ENCODE measurements around the gene MSL3B.
"Not testable (repeated sequence)": the region's sequence is repeated elsewhere in the genome, so short reads cannot be mapped to it uniquely, and the experiment has no call there.

MSL3B gene

GRCh38 chr2:233892793-233893192, 24.6 kb upstream of the MSL3B start:
- WGBS, 2 donors: 89 to 92% methylated on average over 2 of the region's 2 CpGs
- no peak for DNase-seq
- no peaks in the 10 kb centered on the region for H3K27me3 ChIP-seq
- H3K27ac ChIP-seq: no peak overlapping the region
- TF ChIP-seq, protein P1, sequence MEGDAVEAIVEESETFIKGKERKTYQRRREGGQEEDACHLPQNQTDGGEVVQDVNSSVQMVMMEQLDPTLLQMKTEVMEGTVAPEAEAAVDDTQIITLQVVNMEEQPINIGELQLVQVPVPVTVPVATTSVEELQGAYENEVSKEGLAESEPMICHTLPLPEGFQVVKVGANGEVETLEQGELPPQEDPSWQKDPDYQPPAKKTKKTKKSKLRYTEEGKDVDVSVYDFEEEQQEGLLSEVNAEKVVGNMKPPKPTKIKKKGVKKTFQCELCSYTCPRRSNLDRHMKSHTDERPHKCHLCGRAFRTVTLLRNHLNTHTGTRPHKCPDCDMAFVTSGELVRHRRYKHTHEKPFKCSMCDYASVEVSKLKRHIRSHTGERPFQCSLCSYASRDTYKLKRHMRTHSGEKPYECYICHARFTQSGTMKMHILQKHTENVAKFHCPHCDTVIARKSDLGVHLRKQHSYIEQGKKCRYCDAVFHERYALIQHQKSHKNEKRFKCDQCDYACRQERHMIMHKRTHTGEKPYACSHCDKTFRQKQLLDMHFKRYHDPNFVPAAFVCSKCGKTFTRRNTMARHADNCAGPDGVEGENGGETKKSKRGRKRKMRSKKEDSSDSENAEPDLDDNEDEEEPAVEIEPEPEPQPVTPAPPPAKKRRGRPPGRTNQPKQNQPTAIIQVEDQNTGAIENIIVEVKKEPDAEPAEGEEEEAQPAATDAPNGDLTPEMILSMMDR (IDR thresholded peaks at IDR 0.05): no peak
- no peak for TF ChIP-seq POLR2A (IDR thresholded peaks at IDR 0.05)
- H3K4me1 ChIP-seq: no peaks in the 10 kb centered on the region
- no peak overlapping the region for H3K4me3 ChIP-seq
- H3K36me3 ChIP-seq (ENCODE audit: low read depth, missing control alignments): no peaks in the 10 kb centered on the region
- intact Hi-C loops (cut with DNase I; ENCODE audit: low total_unique reads): no loop called here
- H3K9me3 ChIP-seq: no peaks in the 10 kb centered on the region

DNA sequence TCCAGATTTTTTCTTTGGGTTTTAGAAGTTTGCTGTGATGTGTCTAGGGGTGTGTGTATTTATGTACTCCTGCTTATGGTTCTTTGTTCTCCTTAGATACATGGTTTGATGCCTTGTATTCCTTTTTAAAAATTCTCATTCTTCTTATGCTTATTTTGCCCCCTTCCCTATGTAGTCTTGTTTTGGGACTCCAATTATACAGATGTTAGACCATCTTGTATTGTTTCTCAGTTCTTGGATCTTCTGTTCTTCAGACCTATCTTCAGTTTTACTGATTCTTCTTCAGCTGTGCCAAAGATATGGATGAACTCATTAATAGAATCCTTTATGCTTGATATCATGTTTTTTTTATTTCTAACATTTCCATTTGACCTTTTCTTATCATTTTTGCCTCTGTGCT, 14.2 kb upstream of the MSL3B start:
- no peaks in the 10 kb centered on the region for H3K4me1 ChIP-seq
- no peaks in the 10 kb centered on the region for H3K36me3 ChIP-seq (ENCODE audit: low read depth, missing control alignments)
- no peak for TF ChIP-seq POLR2A (IDR thresholded peaks at IDR 0.05)
- TF ChIP-seq, protein P1 (IDR thresholded peaks at IDR 0.05): no peak
- H3K27ac ChIP-seq: no peak overlapping the region
- no peak for DNase-seq
- no peaks in the 10 kb centered on the region for H3K27me3 ChIP-seq
- H3K4me3 ChIP-seq: no peak overlapping the region
- intact Hi-C loops (cut with DNase I; ENCODE audit: low total_unique reads): no loop called here
- no peaks in the 10 kb centered on the region for H3K9me3 ChIP-seq

DNA sequence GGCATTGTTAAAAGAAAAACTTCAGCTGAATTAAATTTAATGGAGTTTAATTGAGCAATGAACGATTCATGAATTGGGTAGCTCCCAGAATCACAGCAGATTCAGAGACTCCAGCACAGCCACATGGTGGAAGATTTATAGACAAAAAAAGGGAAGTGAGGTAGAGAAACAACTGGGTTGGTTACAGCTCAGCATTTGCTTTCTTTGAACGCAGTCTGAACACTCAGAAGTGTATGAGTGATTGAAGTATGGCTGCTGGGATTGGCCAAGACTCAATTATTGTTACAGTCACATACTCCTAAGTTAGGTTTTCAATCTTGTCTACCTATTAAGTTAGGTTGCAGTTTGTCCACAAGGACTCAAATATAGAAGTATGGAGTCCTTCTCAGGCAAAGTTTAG, 3.9 kb upstream of the MSL3B start:
- H3K27ac ChIP-seq; H3K4me1 ChIP-seq; DNase-seq; H3K27me3 ChIP-seq; H3K9me3 ChIP-seq; H3K4me3 ChIP-seq; intact Hi-C loops (cut with DNase I; ENCODE audit: low total_unique reads); H3K36me3 ChIP-seq (ENCODE audit: low read depth, missing control alignments): not testable (repeated sequence)
- WGBS, 2 donors: 56 to 60% methylated on average over 2 of the region's 2 CpGs

DNA sequence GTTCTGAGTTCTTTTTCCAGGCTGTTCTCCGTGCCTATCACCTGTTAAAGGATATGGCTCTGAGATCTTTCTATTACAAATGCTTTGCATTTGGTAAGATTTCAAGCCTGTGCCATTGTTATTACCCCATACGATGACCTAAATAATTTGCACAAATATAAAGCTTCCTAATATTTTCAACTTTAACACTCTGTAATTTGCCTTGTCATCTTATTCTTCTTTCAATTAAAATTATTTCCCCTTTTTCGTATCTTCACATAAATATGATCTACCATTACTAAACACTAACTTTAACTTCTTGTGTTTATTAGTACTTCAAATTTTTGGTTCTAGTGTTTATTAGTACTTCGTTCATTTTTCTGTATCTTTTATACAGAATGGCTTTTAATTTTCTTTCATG, 3.2 kb upstream of the MSL3B start:
- H3K27ac ChIP-seq: no peak overlapping the region
- no peak for TF ChIP-seq POLR2A (IDR thresholded peaks at IDR 0.05)
- TF ChIP-seq, protein P1 (IDR thresholded peaks at IDR 0.05): no peak
- no peak for DNase-seq
- H3K4me3 ChIP-seq: no peak overlapping the region
- no peaks in the 10 kb centered on the region for H3K9me3 ChIP-seq
- H3K4me1 ChIP-seq: no peaks in the 10 kb centered on the region
- 74 to 75% methylated on average over 4 of the region's 4 CpGs for WGBS, 2 donors
- H3K36me3 ChIP-seq (ENCODE audit: low read depth, missing control alignments): no peaks in the 10 kb centered on the region
- intact Hi-C loops (cut with DNase I; ENCODE audit: low total_unique reads): no loop called here
- no peaks in the 10 kb centered on the region for H3K27me3 ChIP-seq

GRCh38 chr2:233866479-233866878, 1.7 kb downstream of the MSL3B start:
- no peaks in the 10 kb centered on the region for H3K27me3 ChIP-seq
- no peak for TF ChIP-seq POLR2A (IDR thresholded peaks at IDR 0.05)
- TF ChIP-seq, protein P1 (IDR thresholded peaks at IDR 0.05): no peak
- no peak overlapping the region for H3K4me3 ChIP-seq
- no peaks in the 10 kb centered on the region for H3K4me1 ChIP-seq
- H3K36me3 ChIP-seq (ENCODE audit: low read depth, missing control alignments): no peaks in the 10 kb centered on the region
- WGBS, 2 donors: 72 to 81% methylated on average over 9 to 11 of the region's 11 CpGs
- H3K9me3 ChIP-seq: no peaks in the 10 kb centered on the region
- no peak for DNase-seq
- intact Hi-C loops (cut with DNase I; ENCODE audit: low total_unique reads): no loop called here
- H3K27ac ChIP-seq: no peak overlapping the region
